ENCODE measurements around the gene CTNNA2. TPM values are rescaled to one million over a fixed set of nuclear protein-coding genes. Genes with fewer than 3 reads are reported as not detected.

The CTNNA2 gene
- polyA plus RNA-seq, 1 of the 3 experiments (the other 2 are of a cell fraction), result 0.30 TPM

DNA sequence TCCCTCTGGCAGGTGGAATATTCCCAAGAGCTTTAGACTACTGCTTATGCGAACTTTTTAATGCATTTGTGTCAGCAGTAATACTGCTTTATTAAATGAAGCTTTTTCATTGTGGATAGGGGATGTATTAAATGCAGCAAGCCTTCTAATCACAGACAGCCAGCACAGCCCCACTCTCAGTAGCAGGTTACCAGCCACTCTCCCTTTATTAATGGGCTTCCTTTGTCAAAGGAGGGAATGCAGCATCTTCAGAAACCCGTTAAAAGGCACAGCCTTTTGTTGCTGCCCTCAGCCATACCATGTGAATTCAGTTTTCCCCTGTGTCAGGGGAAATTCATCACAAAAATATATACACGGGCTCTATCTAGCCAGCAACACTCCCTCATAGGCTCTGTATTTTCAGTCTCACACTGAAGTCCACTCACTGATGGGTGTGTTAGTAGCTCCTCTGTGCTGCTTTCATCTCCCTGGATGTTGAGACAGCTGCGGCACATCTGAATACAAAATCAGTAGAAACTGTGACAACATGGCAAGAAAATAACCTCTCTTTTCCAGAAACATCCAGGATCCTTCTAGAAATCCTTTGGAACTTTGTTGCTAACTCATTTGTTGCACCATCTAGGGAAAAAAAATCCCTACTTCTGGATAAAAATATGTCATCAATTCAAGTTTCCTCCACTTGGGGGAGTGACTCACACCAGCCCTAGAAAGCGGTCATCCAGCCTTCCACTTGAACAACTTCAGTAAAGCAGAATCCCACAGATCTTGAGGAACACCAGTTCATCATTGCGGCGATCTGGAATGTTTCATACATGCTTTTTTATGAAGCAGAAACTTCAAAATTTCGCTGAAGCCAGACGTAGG lies 743.3 kb downstream of the CTNNA2 start:
- H2AFZ ChIP-seq (ENCODE audit: low read depth), result no peak overlapping the region
- H3K4me2 ChIP-seq, result no peak overlapping the region
- H4K20me1 ChIP-seq (ENCODE audit: insufficient read depth), result no peaks in the 10 kb centered on the region
- H3K36me3 ChIP-seq (replicated peaks in 1 of 2; ENCODE audit: control insufficient read depth in 1 of 2, insufficient read depth in 2 of 2, low read length in 1 of 2), result no peaks in the 10 kb centered on the region
- H3K4me3 ChIP-seq (ENCODE audit: low read depth in 2 of 2, low read length in 1 of 2), result no peak overlapping the region
- no peak overlapping the region for H3K9ac ChIP-seq
- H3F3A ChIP-seq (replicated peaks; ENCODE audit: insufficient read depth), result no peaks in the 10 kb centered on the region
- H3K27me3 ChIP-seq (ENCODE audit: insufficient read depth), result no peaks in the 10 kb centered on the region
- no peaks in the 10 kb centered on the region for H3K9me2 ChIP-seq
- peaks cover 0 to 6% of the 10 kb centered on the region in 2 experiments; a peak in 1 of 4 replicates for H3K4me1 ChIP-seq (ENCODE audit: control insufficient read depth in 1 of 2, insufficient read depth in 2 of 2, low read depth in 1 of 2, low read length in 1 of 2)
- H3K79me2 ChIP-seq (ENCODE audit: insufficient read depth), result no peaks in the 10 kb centered on the region
- no peak overlapping the region for H3K27ac ChIP-seq (ENCODE audit: low read depth in 2 of 2, low read length in 1 of 2)
- 44% methylated on average over 9 of the region's 9 CpGs for WGBS (ENCODE audit: low lambda C conversion rate)
- peak; percentile 11 for DNase-seq
- ChIA-PET POLR2A (no interaction called here), CTCF (interaction anchor here (0.8 to 3.2 kb wide), 10 partner anchors 8 to 183 kb away, joined by 3 to 11 read pairs (median 3); no protein-coding TSS in a partner anchor)
- TF ChIP-seq RAD21 (IDR thresholded peaks at IDR 0.05; ENCODE audit: low read length) (peak; percentile 45), FOSL2 (IDR thresholded peaks at IDR 0.05; ENCODE audit: borderline replicate concordance, low read depth) (no peak), NRF1 (IDR thresholded peaks at IDR 0.05; ENCODE audit: low read depth, low read length) (no peak), SMC3 (IDR thresholded peaks at IDR 0.05; ENCODE audit: low read depth, low read length) (0 out of 2 replicates have a peak, but pooled peaks have one; percentile 3)
- TF ChIP-seq, protein P1, sequence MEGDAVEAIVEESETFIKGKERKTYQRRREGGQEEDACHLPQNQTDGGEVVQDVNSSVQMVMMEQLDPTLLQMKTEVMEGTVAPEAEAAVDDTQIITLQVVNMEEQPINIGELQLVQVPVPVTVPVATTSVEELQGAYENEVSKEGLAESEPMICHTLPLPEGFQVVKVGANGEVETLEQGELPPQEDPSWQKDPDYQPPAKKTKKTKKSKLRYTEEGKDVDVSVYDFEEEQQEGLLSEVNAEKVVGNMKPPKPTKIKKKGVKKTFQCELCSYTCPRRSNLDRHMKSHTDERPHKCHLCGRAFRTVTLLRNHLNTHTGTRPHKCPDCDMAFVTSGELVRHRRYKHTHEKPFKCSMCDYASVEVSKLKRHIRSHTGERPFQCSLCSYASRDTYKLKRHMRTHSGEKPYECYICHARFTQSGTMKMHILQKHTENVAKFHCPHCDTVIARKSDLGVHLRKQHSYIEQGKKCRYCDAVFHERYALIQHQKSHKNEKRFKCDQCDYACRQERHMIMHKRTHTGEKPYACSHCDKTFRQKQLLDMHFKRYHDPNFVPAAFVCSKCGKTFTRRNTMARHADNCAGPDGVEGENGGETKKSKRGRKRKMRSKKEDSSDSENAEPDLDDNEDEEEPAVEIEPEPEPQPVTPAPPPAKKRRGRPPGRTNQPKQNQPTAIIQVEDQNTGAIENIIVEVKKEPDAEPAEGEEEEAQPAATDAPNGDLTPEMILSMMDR (IDR thresholded peaks at IDR 0.05), result peak; percentile 52
- H3K9me3 ChIP-seq, result no peaks in the 10 kb centered on the region

DNA sequence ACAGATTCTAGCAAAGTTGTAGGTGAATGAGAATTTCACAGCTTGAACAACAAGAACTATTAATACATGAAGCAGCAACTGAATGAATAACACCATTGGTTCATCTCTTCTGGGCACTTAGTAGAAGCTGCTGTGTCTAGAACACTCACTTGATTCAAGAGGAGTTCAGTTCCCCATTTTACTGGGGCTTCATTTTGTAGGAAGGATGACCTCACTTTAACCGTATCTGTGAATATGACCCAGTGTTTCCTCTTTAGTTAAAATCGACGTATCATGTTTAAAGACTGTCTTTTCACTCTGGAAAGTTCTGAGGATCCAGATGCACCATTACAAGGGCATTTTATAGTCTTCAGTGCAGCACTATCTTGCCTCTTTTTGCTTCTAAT lies 743.9 kb downstream of the CTNNA2 start:
- no peaks in the 10 kb centered on the region for H3K9me3 ChIP-seq
- no peak overlapping the region for H3K9ac ChIP-seq
- CTCF ChIA-PET, result interaction anchor here (0.6 to 1.6 kb wide), 7 partner anchors 8 to 28 kb away, joined by 3 to 4 read pairs (median 3); no protein-coding TSS in a partner anchor
- H3K4me3 ChIP-seq (ENCODE audit: low read depth in 2 of 2, low read length in 1 of 2), result no peak overlapping the region
- POLR2A ChIA-PET, result no interaction called here
- no peaks in the 10 kb centered on the region for H3K9me2 ChIP-seq
- H3K36me3 ChIP-seq (replicated peaks in 1 of 2; ENCODE audit: control insufficient read depth in 1 of 2, insufficient read depth in 2 of 2, low read length in 1 of 2), result no peaks in the 10 kb centered on the region
- 75% methylated on average over 3 of the region's 3 CpGs for WGBS (ENCODE audit: low lambda C conversion rate)
- peaks cover 0 to 6% of the 10 kb centered on the region in 2 experiments; a peak in 1 of 4 replicates for H3K4me1 ChIP-seq (ENCODE audit: control insufficient read depth in 1 of 2, insufficient read depth in 2 of 2, low read depth in 1 of 2, low read length in 1 of 2)
- H3K4me2 ChIP-seq, result no peak overlapping the region
- no peak overlapping the region for H2AFZ ChIP-seq (ENCODE audit: low read depth)
- no peaks in the 10 kb centered on the region for H3K27me3 ChIP-seq (ENCODE audit: insufficient read depth)
- H3F3A ChIP-seq (replicated peaks; ENCODE audit: insufficient read depth), result no peaks in the 10 kb centered on the region
- no peaks in the 10 kb centered on the region for H3K79me2 ChIP-seq (ENCODE audit: insufficient read depth)
- TF ChIP-seq SMC3 (IDR thresholded peaks at IDR 0.05; ENCODE audit: low read depth, low read length) (no peak), SIN3A (IDR thresholded peaks at IDR 0.05; ENCODE audit: borderline replicate concordance, low read depth, low read length) (no peak), TEAD4 (IDR thresholded peaks at IDR 0.05; ENCODE audit: borderline replicate concordance, insufficient read depth) (no peak), GATA2 (CRISPR knock-in tag; IDR thresholded peaks at IDR 0.05) (no peak), TAF1 (IDR thresholded peaks at IDR 0.05; ENCODE audit: borderline replicate concordance, low read depth, low read length) (no peak), MXI1 (IDR thresholded peaks at IDR 0.05; ENCODE audit: low read depth, low read length) (no peak), ELF1 (IDR thresholded peaks at IDR 0.05) (no peak), RCOR1 (IDR thresholded peaks at IDR 0.05; ENCODE audit: low read length) (no peak), GABPA (IDR thresholded peaks at IDR 0.05; ENCODE audit: low read depth) (no peak)
- TF ChIP-seq, protein P2, sequence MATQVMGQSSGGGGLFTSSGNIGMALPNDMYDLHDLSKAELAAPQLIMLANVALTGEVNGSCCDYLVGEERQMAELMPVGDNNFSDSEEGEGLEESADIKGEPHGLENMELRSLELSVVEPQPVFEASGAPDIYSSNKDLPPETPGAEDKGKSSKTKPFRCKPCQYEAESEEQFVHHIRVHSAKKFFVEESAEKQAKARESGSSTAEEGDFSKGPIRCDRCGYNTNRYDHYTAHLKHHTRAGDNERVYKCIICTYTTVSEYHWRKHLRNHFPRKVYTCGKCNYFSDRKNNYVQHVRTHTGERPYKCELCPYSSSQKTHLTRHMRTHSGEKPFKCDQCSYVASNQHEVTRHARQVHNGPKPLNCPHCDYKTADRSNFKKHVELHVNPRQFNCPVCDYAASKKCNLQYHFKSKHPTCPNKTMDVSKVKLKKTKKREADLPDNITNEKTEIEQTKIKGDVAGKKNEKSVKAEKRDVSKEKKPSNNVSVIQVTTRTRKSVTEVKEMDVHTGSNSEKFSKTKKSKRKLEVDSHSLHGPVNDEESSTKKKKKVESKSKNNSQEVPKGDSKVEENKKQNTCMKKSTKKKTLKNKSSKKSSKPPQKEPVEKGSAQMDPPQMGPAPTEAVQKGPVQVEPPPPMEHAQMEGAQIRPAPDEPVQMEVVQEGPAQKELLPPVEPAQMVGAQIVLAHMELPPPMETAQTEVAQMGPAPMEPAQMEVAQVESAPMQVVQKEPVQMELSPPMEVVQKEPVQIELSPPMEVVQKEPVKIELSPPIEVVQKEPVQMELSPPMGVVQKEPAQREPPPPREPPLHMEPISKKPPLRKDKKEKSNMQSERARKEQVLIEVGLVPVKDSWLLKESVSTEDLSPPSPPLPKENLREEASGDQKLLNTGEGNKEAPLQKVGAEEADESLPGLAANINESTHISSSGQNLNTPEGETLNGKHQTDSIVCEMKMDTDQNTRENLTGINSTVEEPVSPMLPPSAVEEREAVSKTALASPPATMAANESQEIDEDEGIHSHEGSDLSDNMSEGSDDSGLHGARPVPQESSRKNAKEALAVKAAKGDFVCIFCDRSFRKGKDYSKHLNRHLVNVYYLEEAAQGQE (IDR thresholded peaks at IDR 0.05; ENCODE audit: low read depth, low read length), result no peak
- TF ChIP-seq, protein P1 (IDR thresholded peaks at IDR 0.05), result no peak
- TF ChIP-seq, protein P3, sequence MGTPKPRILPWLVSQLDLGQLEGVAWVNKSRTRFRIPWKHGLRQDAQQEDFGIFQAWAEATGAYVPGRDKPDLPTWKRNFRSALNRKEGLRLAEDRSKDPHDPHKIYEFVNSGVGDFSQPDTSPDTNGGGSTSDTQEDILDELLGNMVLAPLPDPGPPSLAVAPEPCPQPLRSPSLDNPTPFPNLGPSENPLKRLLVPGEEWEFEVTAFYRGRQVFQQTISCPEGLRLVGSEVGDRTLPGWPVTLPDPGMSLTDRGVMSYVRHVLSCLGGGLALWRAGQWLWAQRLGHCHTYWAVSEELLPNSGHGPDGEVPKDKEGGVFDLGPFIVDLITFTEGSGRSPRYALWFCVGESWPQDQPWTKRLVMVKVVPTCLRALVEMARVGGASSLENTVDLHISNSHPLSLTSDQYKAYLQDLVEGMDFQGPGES (IDR thresholded peaks at IDR 0.05; ENCODE audit: low read depth, low read length), result no peak
- no peaks in the 10 kb centered on the region for H4K20me1 ChIP-seq (ENCODE audit: insufficient read depth)
- H3K27ac ChIP-seq (ENCODE audit: low read depth in 2 of 2, low read length in 1 of 2), result no peak overlapping the region
- no peak for DNase-seq

Measured in SK-N-SH (cell line).